ENCODE data around the gene SSR3. TPM values are rescaled to one million over a fixed set of nuclear protein-coding genes. Genes with fewer than 3 reads are reported as not detected.

SSR3 gene
- total and polyA plus RNA-seq, 9 of the 15 experiments (the other 6 are each of a cell fraction or from before 2014, with no cell fraction given) = 104 to 464 (median 307) TPM

DNA sequence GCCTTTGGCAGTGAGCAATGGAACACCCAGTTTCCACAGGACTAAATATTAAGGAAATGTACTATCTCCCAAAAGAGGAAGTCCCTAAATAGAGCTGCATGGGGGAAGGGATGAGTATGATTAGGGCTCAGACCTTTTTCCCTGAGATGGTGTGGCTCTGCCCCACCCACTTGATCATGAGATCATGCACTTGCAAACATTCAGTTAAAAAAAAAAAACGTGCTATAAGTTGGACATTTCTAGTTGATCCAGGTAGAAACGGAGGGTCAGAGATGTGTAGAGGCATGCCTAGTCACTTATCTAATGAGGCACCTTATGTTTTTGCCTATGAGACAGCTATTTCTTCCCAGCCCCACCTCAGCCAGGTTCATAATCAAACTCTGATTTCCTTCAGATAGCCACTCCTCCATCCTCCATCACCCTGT, 24.5 kb upstream of the SSR3 start (continued):
- TF ChIP-seq, protein P1, sequence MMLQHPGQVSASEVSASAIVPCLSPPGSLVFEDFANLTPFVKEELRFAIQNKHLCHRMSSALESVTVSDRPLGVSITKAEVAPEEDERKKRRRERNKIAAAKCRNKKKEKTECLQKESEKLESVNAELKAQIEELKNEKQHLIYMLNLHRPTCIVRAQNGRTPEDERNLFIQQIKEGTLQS (IDR thresholded peaks at IDR 0.05) = peak; percentile 65
- TF ChIP-seq, protein P1 (CRISPR knock-in tag; conservative IDR thresholded peaks at IDR 0.05) = no peak
- TF ChIP-seq ZNF133 (CRISPR knock-in tag; IDR thresholded peaks at IDR 0.05) (no peak), TRIM24 (IDR thresholded peaks at IDR 0.05) (peak in 1 of 2 experiments; percentile 42; a peak in 1 of 4 replicates), CBFA2T3 (IDR thresholded peaks at IDR 0.05) (peak; percentile 77), BRD4 (IDR thresholded peaks at IDR 0.05) (no peak), ZNF778 (CRISPR knock-in tag; IDR thresholded peaks at IDR 0.05) (no peak), ZNF707 (CRISPR knock-in tag; conservative IDR thresholded peaks at IDR 0.05) (no peak), MAFK (IDR thresholded peaks at IDR 0.05; ENCODE audit: low read length) (peak; percentile 26; the same call in 1 of the 2 replicates), MTA3 (IDR thresholded peaks at IDR 0.05; ENCODE audit: borderline replicate concordance) (0 out of 2 replicates have a peak, but pooled peaks have one; percentile 40), MECOM (CRISPR knock-in tag; IDR thresholded peaks at IDR 0.05) (no peak), HDAC1 (IDR thresholded peaks at IDR 0.05) (peak in 1 of 2 experiments; percentile 52; a peak in 2 of 4 replicates), POLR2AphosphoS2 (IDR thresholded peaks at IDR 0.05; ENCODE audit: low read length) (no peak), ZKSCAN1 (IDR thresholded peaks at IDR 0.05; ENCODE audit: low read depth, low read length) (no peak), MEF2D (tag; conservative IDR thresholded peaks at IDR 0.05; ENCODE audit: low read depth) (peak; percentile 92), PPARD (CRISPR knock-in tag; IDR thresholded peaks at IDR 0.05) (no peak)
- TF ChIP-seq, protein P2, sequence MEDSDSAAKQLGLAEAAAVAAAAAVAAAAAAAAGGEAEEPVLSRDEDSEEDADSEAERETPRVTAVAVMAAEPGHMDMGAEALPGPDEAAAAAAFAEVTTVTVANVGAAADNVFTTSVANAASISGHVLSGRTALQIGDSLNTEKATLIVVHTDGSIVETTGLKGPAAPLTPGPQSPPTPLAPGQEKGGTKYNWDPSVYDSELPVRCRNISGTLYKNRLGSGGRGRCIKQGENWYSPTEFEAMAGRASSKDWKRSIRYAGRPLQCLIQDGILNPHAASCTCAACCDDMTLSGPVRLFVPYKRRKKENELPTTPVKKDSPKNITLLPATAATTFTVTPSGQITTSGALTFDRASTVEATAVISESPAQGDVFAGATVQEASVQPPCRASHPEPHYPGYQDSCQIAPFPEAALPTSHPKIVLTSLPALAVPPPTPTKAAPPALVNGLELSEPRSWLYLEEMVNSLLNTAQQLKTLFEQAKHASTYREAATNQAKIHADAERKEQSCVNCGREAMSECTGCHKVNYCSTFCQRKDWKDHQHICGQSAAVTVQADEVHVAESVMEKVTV (CRISPR knock-in tag; IDR thresholded peaks at IDR 0.05) = no peak
- TF ChIP-seq, protein P3, sequence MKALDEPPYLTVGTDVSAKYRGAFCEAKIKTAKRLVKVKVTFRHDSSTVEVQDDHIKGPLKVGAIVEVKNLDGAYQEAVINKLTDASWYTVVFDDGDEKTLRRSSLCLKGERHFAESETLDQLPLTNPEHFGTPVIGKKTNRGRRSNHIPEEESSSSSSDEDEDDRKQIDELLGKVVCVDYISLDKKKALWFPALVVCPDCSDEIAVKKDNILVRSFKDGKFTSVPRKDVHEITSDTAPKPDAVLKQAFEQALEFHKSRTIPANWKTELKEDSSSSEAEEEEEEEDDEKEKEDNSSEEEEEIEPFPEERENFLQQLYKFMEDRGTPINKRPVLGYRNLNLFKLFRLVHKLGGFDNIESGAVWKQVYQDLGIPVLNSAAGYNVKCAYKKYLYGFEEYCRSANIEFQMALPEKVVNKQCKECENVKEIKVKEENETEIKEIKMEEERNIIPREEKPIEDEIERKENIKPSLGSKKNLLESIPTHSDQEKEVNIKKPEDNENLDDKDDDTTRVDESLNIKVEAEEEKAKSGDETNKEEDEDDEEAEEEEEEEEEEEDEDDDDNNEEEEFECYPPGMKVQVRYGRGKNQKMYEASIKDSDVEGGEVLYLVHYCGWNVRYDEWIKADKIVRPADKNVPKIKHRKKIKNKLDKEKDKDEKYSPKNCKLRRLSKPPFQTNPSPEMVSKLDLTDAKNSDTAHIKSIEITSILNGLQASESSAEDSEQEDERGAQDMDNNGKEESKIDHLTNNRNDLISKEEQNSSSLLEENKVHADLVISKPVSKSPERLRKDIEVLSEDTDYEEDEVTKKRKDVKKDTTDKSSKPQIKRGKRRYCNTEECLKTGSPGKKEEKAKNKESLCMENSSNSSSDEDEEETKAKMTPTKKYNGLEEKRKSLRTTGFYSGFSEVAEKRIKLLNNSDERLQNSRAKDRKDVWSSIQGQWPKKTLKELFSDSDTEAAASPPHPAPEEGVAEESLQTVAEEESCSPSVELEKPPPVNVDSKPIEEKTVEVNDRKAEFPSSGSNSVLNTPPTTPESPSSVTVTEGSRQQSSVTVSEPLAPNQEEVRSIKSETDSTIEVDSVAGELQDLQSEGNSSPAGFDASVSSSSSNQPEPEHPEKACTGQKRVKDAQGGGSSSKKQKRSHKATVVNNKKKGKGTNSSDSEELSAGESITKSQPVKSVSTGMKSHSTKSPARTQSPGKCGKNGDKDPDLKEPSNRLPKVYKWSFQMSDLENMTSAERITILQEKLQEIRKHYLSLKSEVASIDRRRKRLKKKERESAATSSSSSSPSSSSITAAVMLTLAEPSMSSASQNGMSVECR (CRISPR knock-in tag; IDR thresholded peaks at IDR 0.05) = no peak
- TF ChIP-seq, protein P4, sequence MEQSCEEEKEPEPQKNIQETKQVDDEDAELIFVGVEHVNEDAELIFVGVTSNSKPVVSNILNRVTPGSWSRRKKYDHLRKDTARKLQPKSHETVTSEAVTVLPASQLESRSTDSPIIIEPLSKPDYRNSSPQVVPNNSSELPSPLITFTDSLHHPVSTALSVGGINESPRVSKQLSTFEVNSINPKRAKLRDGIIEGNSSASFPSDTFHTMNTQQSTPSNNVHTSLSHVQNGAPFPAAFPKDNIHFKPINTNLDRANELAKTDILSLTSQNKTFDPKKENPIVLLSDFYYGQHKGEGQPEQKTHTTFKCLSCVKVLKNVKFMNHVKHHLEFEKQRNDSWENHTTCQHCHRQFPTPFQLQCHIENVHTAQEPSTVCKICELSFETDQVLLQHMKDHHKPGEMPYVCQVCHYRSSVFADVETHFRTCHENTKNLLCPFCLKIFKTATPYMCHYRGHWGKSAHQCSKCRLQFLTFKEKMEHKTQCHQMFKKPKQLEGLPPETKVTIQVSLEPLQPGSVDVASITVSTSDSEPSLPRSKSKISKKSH (CRISPR knock-in tag; IDR thresholded peaks at IDR 0.05) = no peak
